Measurements from ENCODE around the gene CAB39L.

DNA sequence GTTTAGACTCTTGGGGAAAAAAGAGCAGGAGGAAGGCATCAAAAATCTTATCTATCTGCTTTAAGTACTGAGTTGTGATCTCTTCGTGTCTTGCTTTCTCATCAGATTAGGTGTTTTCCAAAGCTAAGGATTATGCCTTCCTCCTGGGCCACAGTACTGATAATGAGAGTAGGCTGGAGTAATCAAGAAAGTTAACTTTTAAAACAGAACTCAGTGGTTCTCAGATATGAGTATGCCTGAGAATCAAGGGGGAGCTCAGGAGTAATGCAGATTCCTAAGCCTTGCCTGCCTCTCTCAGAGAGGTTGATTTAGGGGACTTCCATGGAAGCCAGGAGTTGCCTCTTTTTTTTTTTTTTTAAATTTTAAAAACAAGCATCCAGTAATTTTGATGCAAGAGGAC is 172.6 kb downstream of the CAB39L start:
- TF ChIP-seq, protein P1, sequence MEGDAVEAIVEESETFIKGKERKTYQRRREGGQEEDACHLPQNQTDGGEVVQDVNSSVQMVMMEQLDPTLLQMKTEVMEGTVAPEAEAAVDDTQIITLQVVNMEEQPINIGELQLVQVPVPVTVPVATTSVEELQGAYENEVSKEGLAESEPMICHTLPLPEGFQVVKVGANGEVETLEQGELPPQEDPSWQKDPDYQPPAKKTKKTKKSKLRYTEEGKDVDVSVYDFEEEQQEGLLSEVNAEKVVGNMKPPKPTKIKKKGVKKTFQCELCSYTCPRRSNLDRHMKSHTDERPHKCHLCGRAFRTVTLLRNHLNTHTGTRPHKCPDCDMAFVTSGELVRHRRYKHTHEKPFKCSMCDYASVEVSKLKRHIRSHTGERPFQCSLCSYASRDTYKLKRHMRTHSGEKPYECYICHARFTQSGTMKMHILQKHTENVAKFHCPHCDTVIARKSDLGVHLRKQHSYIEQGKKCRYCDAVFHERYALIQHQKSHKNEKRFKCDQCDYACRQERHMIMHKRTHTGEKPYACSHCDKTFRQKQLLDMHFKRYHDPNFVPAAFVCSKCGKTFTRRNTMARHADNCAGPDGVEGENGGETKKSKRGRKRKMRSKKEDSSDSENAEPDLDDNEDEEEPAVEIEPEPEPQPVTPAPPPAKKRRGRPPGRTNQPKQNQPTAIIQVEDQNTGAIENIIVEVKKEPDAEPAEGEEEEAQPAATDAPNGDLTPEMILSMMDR (optimal IDR thresholded peaks at IDR 0.05 in 1 of 3, IDR thresholded peaks at IDR 0.05 in 1 of 3, conservative IDR thresholded peaks at IDR 0.05 in 1 of 3; ENCODE audit: extremely low read depth in 1 of 3, insufficient read depth in 2 of 3, low read length in 3 of 3) = no peak
- no peak for TF ChIP-seq EZH2 (IDR thresholded peaks at IDR 0.05; ENCODE audit: low read length)

Measured in keratinocyte (primary cell).